A172 (cell line): ENCODE data around the gene CDK5RAP2. TPM values are rescaled to one million over a fixed set of nuclear protein-coding genes. Genes with fewer than 3 reads are reported as not detected.

Experiments used
- DNase-seq: peaks from one replicate; pipeline ENCODE4 v3.0.0-alpha.2; 2015; ENCODE audit warnings: low spot score
- total RNA-seq: library from RNA; depleted of rRNA; stranded (reverse); fragments of >200 nt; shearing (Covaris generic); gene quantifications from 2 replicates; pipeline ENCODE4 v1.2.3, GENCODE V29; 2014; rRNA removed

Gene CDK5RAP2
- 34.8 and 42.9 TPM in 2 replicates for total RNA-seq

GRCh38 chr9:120580051-120580896 lies at the start of gene CDK5RAP2:
CDK5RAP2 (minus strand) TSS chr9:120580167; CDS start chr9:120579978, 189 bp downstream.
- DNase-seq, result peak; percentile 99

GRCh38 chr9:120628925-120629497 lies 49.0 kb upstream of the CDK5RAP2 start:
- DNase-seq, result peak; percentile 63

- no peak for DNase-seq
Observed at GRCh38 chr9:120628207-120628924, 48.4 kb upstream of the CDK5RAP2 start.

GRCh38 chr9:120627073-120627472 lies 47.1 kb upstream of the CDK5RAP2 start:
- no peak for DNase-seq

- DNase-seq, result no peak
Observed at GRCh38 chr9:120626512-120626911, 46.5 kb upstream of the CDK5RAP2 start.

- peak; percentile 51 for DNase-seq
Observed at GRCh38 chr9:120625222-120625621, 45.3 kb upstream of the CDK5RAP2 start.

GRCh38 chr9:120622790-120623189 lies 42.8 kb upstream of the CDK5RAP2 start:
- no peak for DNase-seq

GRCh38 chr9:120621941-120622340 lies 42.0 kb upstream of the CDK5RAP2 start:
- DNase-seq, result no peak

- peak; percentile 80 for DNase-seq
Observed at GRCh38 chr9:120619751-120620655, 40.0 kb upstream of the CDK5RAP2 start.

- DNase-seq, result no peak
Observed at GRCh38 chr9:120616966-120617935, 37.3 kb upstream of the CDK5RAP2 start.

GRCh38 chr9:120612218-120612617 lies 32.3 kb upstream of the CDK5RAP2 start:
- DNase-seq, result peak; percentile 23

GRCh38 chr9:120611690-120612068 lies 31.7 kb upstream of the CDK5RAP2 start:
- DNase-seq, result no peak

- peak; percentile 19 for DNase-seq
Observed at GRCh38 chr9:120610975-120611689, 31.2 kb upstream of the CDK5RAP2 start.

- DNase-seq, result no peak
Observed at GRCh38 chr9:120609636-120610035, 29.7 kb upstream of the CDK5RAP2 start.

- no peak for DNase-seq
Observed at GRCh38 chr9:120608421-120608820, 28.5 kb upstream of the CDK5RAP2 start.

- DNase-seq, result no peak
Observed at GRCh38 chr9:120603591-120603990, 23.6 kb upstream of the CDK5RAP2 start.

GRCh38 chr9:120603010-120603409 lies 23.0 kb upstream of the CDK5RAP2 start:
- no peak for DNase-seq

GRCh38 chr9:120593955-120594277 lies 13.9 kb upstream of the CDK5RAP2 start:
- no peak for DNase-seq

GRCh38 chr9:120593250-120593954 lies 13.4 kb upstream of the CDK5RAP2 start:
- no peak for DNase-seq
